ENCODE data around the gene CAMP.

GRCh38 chr3:48233542-48233941 lies 10.2 kb downstream of the CAMP start:
- TF ChIP-seq USF2 (IDR thresholded peaks at IDR 0.05; ENCODE audit: borderline replicate concordance, low read depth, low read length) (no peak), RAD21 (IDR thresholded peaks at IDR 0.05; ENCODE audit: low read length) (no peak), RCOR1 (IDR thresholded peaks at IDR 0.05; ENCODE audit: low read length) (no peak), MAX (IDR thresholded peaks at IDR 0.05; ENCODE audit: low read depth) (no peak), GATA2 (CRISPR knock-in tag; IDR thresholded peaks at IDR 0.05) (no peak), RFX5 (IDR thresholded peaks at IDR 0.05; ENCODE audit: low read length) (no peak), ELF1 (IDR thresholded peaks at IDR 0.05) (no peak), TAF1 (IDR thresholded peaks at IDR 0.05; ENCODE audit: borderline replicate concordance, low read depth, low read length) (no peak), CTCF (IDR thresholded peaks at IDR 0.05) (no peak), SIN3A (IDR thresholded peaks at IDR 0.05; ENCODE audit: borderline replicate concordance, low read depth, low read length) (no peak), NRF1 (IDR thresholded peaks at IDR 0.05; ENCODE audit: low read depth, low read length) (no peak)

All from SK-N-SH (cell line).